Iris pigment epithelial cell (primary cell): ENCODE measurements around the gene DENND5B.
"Not testable (repeated sequence)": the region's sequence is repeated elsewhere in the genome, so short reads cannot be mapped to it uniquely, and the experiment has no call there.

Source experiments
- DNase-seq: peaks from one replicate; pipeline ENCODE4 v3.0.0-alpha.2; 2011; ENCODE audit warnings: low read depth

The DENND5B gene

GRCh38 chr12:31506515-31507306 lies 84.2 kb downstream of the DENND5B start:
- peak; percentile 26 for DNase-seq

- no peak for DNase-seq
These were observed 86.2 kb downstream of the DENND5B start for GRCh38 chr12:31504625-31505222.

- not testable (repeated sequence) for DNase-seq
These were observed 89.9 kb downstream of the DENND5B start for GRCh38 chr12:31501014-31501413.

GRCh38 chr12:31499567-31499966 lies 91.4 kb downstream of the DENND5B start:
- DNase-seq: no peak

GRCh38 chr12:31498424-31498823 lies 92.5 kb downstream of the DENND5B start:
- DNase-seq: no peak

GRCh38 chr12:31496257-31496656 lies 94.7 kb downstream of the DENND5B start:
- DNase-seq: no peak

GRCh38 chr12:31494455-31494854 lies 96.5 kb downstream of the DENND5B start:
- DNase-seq: no peak

GRCh38 chr12:31492599-31493196 lies 98.2 kb downstream of the DENND5B start:
- no peak for DNase-seq

GRCh38 chr12:31491841-31492598 lies 98.9 kb downstream of the DENND5B start:
- DNase-seq: peak; percentile 88

GRCh38 chr12:31491241-31491794 lies 99.6 kb downstream of the DENND5B start:
- DNase-seq: no peak

- no peak for DNase-seq
These were observed 102.1 kb downstream of the DENND5B start for GRCh38 chr12:31488737-31489338.

- DNase-seq: no peak
These were observed 105.4 kb downstream of the DENND5B start for GRCh38 chr12:31485571-31485970.

- DNase-seq: peak; percentile 26
These were observed 108.1 kb downstream of the DENND5B start for GRCh38 chr12:31482816-31483215.

- no peak for DNase-seq
These were observed 109.5 kb downstream of the DENND5B start for GRCh38 chr12:31481415-31481814.

- DNase-seq: no peak
These were observed 111.3 kb downstream of the DENND5B start for GRCh38 chr12:31479516-31480210.

GRCh38 chr12:31478898-31479297 lies 112.0 kb downstream of the DENND5B start:
- DNase-seq: no peak

- no peak for DNase-seq
These were observed 112.5 kb downstream of the DENND5B start for GRCh38 chr12:31478425-31478824.

- no peak for DNase-seq
These were observed 113.2 kb downstream of the DENND5B start for GRCh38 chr12:31477687-31478086.

- DNase-seq: no peak
These were observed 114.5 kb downstream of the DENND5B start for GRCh38 chr12:31476437-31476836.

GRCh38 chr12:31475610-31476009 lies 115.3 kb downstream of the DENND5B start:
- DNase-seq: not testable (repeated sequence)

- no peak for DNase-seq
These were observed 116.2 kb downstream of the DENND5B start for GRCh38 chr12:31474751-31475150.
